Ramos (cell line): Measurements from ENCODE around the gene LAMB3.

Experiments used
- in situ Hi-C: fragments of 300-500 bp; cut with MboI; formaldehyde crosslinking; loops from one replicate; pipeline ENCODE4 v1.14.3; 2022; ENCODE audit warnings: low sequenced_read_pairs; ENCODE audit not compliant: unreplicated experiment

Gene LAMB3

DNA sequence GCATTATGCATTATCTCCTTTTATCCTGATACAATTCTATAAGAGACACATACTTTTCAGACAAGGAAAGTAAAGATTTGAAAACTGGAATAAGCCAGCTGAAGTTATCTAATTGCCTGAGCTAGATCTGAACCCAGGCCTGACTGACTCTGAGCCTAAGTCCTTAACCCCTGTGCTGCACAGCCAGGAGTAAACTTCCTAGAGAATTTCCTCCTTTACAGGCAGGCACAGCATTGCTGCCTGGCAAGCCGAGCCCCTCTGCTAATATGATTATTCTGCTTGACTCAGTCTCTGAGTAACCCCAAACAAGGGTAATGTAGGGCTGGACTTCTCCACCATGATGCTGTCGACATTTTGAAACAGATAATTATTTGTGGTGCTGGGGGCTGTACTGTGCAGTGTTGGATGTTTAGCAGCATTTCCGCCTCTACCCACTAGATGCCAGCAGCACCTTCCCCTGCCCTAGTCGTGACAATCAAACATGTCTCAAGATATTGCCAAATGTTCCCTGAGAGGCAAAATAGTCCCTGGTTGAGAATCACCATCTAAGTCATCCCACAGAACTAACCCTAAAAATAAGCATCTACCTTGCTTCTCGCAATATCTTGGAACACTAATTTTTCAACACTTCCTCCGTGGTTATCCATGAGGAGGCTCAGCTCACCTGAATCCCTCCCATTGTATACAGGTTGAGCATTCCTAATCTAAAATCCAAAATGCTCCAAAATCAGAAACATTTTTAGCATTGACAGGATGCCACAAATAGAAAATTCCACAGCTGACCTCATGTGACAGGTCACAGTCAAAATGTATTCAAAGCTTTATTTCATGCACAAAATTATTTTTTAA lies 50.2 kb downstream of the LAMB3 start:
- in situ Hi-C loops = no loop called here

DNA sequence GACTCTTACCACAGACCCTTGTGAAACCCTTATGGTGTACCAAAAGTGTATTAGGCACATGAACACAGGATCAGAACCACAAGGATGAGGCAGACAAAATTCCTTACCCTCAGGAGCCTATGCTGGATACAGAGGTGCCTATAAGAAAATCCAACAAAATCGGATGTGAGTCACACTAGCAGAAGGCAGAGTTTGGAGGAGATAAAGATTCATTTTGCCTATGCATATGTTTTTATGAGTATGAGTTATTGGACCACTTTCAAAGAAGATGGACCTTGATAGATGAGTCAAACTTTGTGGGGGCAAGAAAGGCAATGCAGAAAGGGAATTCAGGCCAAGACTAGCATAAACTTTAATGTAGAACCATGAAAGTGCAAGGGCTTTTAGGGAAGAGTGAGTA lies 51.7 kb downstream of the LAMB3 start:
- in situ Hi-C loops = no loop called here

DNA sequence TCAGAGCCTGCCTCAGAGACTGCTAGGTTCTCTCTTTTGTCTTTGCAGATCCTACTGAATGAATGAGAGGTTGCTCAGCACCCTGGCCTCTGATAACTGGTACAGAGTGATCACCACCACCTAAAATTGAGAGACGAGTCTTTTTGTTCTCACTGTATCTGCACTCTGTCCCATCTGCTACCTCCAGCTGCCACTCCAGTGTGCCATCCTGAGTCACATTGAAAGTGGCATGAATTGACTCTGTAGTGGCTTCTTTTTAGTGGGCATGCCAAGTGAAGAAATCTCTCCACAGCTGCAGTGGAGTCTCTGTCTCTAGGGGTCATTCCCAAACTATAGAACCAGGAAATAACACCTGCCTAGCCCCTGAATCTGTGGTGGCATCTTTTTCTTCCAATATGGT lies 54.0 kb downstream of the LAMB3 start:
- in situ Hi-C loops = no loop called here

DNA sequence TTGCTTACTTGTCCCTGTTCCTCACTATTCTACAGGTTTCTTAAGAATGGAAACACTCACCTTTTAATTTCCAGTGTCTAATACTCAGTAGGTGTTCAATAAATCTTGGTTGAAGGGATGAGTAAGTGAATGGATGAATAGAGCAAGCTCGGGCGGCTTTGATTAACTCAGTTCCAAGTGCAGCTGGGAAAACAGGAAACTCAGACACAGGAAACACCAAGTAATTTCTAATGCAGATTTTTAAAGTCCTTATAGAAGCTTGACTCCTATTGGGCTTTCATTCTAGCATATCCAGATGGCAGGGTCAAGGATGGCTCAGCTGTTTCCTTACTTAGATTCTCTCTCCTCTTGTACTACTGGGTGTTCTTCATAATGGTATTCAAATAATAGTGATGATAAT lies 54.7 kb downstream of the LAMB3 start:
- in situ Hi-C loops = no loop called here

DNA sequence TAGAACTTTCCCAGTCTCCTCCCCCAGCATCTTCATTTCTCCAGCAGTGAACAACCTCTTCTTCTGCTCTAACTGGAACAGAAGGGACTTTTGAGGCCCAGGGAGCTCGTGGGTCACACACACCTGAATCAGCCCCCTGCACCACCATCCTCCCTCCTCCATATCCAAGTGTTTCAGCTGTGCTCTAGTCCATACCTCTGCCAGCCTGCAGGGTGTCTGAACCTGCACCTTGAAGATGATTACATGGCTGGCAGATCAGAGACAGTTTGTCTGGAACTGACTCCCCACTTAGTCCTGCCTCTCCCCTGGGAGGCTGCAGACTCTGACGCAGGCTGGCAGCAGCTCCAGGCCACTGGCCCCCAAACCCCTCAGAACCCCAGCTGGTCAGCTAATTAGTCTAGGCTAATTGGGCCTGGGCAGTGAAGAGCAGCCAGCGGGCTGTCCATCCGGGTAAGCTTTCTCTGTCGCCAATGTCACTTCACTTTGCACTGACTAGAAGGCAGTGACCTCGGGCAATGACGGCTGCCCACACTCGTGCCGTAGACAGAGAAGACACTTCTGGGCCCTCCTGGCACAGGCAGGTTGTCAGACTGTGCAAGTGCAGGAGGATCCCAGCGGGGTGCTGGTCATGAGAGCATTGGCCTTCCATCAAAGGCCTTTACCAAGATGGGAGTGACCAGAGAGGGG lies 56.5 kb downstream of the LAMB3 start:
- in situ Hi-C loops = no loop called here

DNA sequence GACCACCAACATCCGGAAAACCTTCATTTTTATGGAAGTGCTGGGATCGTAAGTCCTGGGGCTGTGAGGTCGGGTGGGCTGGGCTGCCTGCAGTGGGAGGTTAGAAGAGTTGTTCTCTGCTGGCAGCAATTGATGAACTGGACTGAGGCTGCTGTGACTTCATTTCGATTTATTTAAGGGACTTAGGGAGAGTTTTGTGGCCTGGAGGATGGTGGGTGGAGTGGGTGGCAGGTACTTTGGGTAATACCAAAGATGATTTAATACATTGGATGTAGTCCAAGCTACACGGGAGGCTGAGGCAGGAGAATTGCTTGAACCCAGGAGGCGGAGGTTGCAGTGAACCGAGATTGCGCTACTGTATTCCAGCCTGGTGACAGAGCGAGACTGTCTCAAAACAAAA lies 57.2 kb downstream of the LAMB3 start:
- in situ Hi-C loops = no loop called here

DNA sequence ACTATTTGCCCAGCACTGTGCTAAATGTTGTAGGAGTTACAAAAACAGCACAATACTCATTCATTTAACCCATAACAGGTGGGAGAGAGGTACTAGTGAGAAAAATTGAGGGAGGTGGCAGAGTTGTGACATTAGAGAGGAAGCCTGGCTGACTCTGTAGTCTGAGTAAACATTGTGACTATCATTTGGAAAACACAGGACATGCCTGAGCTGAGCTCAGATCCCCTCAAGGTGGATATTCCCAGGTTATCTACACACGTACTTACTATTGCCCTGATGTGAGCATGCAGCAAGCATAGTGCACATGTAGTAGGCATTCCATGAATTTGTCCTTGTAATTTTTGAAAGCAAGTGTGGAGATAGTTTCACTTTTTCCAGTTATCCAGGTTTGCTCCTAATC lies 57.8 kb downstream of the LAMB3 start:
- in situ Hi-C loops = no loop called here

DNA sequence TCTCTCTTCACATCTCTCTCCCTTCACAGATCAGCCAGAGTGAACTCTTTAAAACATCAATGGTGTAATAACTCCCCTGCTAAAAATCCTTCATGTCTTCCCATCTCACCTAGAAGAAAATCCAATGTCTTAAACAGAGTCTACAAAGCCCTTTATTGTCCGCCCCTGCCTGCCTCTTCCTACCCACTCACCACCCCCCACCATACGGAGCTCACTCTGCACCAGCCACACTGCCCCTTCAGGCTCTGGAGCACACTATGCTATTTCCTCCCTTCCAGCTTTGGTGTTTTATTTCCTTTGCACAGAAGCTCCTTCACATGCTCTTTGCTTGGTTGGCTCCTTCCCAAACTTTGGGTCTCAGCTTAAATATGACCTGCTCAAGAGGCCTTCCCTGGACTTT lies 58.5 kb downstream of the LAMB3 start:
- in situ Hi-C loops = no loop called here

DNA sequence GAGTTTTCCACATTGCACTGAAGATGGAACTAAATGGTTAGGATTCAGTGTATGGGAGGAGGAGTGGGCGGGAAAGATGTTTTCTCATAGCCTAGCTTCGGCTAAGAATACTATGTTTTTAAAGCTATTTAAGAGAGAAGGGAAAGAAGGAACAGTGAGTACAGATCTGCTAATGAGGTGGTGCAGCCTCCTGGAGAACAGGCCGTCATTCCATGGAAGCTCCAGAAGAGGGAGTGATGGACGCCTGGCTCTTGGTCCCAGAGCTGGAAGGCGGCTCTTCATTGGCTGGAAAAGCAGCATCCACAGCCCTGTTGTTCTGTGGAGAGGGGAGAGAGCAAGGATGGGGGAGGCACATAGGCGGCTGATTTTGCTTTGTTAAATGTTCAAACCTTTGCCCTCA lies 61.8 kb downstream of the LAMB3 start:
- in situ Hi-C loops = no loop called here

DNA sequence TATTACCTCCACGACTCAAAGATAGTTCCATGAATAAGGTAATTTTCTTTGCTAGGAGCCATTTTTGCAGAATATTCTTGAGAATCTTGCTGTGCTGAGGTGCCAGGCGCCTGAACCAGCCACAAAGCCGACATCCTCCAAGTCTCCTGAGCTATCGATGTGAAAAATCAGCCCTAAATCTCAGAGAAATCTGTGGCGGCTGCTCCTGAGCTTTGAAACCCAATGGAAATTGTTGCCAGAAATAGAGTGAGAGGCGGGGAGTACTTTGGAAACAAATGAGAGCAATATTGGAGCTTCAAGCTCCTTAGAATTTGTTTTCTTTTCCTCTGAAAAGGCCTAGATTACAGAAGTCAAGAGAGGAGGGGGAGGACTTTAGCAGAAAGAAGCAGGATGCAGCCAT lies 62.4 kb downstream of the LAMB3 start:
- in situ Hi-C loops = no loop called here

DNA sequence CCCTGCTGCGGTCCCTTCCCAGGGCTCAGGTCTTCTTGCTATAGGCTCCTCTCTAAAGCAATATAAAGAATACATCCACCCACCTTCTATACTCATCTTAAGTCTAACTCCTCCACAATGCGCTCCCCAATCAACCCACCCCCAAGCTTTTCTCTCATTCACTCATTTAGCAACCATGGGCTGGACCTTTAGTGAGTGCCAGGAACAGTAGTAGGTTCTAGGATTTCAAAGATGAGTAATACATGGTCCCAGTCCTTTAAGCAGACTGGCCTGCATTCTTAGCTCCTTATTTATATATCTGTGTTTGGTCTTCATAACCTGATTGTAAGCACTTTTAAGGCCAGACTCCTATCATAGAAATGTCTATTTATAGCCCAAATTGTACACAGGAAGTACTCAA lies 62.8 kb downstream of the LAMB3 start:
- in situ Hi-C loops = no loop called here

DNA sequence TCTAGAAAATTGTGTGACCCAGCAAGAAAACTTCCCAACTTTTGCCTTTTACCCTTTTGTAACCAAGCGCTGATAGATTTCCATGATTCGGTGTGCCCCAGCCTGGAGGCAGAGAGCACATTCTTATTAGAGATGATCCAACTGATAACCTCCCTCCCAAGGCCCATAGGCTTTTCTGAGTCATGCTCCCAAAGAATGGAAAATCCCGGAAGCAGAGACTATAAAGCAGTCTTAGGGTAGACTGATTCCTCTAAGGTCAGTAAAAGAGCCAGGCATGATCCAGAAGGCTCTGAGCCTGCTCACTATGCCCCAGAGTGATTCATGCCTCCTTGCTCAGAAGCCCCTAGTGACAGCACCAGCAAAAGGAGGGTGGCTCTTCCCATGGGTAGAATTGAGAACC lies 64.4 kb downstream of the LAMB3 start:
- in situ Hi-C loops = no loop called here

DNA sequence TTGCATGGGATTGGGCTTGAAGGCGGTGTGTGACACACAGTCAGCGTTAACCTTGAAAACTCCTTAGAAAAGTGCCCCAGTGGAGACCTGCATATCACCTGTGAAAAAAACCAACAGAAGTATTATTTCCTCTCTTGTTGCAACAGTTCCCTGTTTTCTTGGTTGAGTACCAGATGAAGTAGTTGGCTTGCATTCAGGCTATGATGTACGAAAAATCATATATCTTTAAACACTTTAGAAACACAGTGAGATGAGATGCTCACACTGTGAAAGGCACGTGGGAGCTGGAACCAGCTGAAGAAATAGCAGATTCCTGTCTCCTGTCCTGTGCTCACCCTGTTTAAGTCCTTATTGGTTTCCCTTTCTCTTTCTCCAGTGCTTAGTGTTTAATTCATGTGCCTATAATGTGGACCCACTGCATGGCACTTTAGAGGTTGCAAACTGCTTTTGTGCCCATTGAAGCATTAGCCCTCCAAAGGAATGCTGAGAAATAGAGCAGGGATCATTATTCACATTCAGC lies 65.9 kb downstream of the LAMB3 start:
- in situ Hi-C loops = no loop called here

DNA sequence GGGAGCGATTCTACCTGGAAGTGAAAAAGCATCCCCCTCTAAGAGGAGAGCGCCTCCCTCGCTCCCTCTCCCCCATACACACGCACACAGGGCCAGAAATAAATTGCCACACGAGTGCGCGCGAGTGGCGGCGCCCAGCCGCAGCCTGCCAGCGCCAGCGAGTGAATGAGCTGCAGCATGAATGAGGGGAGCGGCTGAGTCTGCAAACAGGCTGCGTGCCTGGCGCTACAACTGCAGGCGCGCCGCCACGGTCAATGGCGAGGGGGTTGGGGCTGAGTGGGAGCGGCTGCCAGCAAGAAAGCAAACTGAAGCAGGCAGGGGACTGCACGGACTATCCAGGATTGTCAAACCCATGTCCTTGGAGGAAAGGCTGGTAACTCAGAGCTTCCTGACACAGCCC lies 66.6 kb downstream of the LAMB3 start:
- in situ Hi-C loops = no loop called here

DNA sequence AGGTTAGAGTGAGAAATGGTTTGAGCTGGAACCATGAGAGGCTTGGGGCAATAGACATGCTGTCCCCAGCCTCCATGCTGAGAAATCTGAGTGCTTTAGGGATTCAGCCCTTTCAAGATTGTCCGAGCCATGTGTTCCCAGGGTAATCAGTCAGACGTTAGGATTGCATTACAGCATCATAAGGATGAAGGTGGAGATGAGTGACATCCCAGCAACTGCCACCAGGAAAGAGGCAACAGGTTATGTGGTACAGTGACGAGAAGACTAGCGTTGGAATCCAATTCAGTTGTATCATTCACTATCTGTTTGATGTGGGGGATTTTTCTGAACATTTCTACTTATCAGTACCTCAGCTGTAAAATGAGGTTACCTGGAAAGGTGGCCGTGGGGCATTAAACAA lies 67.0 kb downstream of the LAMB3 start:
- in situ Hi-C loops = no loop called here

DNA sequence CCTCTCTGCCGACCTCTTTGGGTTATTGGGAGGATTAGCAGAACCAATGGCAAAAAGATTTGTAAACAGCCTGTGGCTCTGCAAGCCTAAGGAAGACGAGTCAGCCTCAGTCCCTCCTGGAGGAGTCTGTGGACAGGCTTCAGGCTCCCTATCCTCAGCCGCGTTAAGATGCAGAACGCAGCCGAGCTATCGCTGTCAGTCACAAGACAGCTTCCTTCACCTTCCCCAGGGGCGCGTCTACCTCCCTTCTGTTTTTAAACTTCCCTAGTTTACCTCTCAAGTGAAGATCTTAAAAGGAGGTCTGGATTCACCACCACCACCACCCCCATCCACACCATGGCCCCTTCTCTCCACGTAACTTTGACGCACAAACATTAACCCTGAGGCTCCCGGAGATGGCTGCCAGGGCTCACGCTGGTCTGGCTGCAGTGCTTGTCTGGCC lies 68.0 kb downstream of the LAMB3 start:
- in situ Hi-C loops = no loop called here

DNA sequence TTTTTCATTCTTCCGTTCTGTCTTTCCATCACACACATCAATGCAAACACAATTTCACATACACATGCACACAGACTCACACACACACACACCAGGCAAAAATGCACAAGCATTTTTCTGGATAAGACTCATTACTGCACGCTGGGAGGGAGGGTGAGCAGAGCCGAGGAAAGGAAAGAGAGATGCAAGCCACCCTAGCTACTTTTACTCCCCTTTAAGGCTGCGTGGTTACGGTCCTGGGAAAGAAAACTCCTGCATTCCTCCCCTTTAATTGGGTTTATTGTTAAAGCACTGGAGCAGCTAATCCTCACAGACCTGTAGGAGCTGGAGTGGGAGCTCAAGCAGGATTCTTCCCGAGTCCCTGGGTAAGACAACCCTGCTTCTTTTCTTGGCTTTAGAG lies 68.8 kb downstream of the LAMB3 start, which contains the start of gene CAMK1G:
CAMK1G (plus strand) TSS at position 307 of the 400 bp plus-strand sequence. CDS start 11,270 bp downstream, outside the sequence.
- in situ Hi-C loops = no loop called here

DNA sequence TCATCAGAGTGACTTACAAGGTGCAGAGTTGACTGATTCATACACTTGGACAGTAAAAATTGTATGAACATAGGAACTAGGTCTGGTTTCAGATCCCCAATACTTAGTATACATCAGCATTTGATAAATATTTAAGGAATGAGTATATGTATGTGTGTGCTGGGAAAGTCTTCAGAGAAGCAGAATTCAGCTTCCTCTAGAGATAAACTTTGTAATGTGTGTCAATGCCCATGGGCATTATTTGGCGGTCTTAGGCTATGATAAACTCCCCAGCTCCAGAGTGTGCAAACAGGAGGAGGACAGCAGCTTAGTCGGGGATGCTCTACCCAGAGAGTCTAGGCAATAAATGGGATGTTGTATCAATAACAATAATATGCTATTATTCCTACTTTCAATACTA lies 71.6 kb downstream of the LAMB3 start:
- in situ Hi-C loops = no loop called here

DNA sequence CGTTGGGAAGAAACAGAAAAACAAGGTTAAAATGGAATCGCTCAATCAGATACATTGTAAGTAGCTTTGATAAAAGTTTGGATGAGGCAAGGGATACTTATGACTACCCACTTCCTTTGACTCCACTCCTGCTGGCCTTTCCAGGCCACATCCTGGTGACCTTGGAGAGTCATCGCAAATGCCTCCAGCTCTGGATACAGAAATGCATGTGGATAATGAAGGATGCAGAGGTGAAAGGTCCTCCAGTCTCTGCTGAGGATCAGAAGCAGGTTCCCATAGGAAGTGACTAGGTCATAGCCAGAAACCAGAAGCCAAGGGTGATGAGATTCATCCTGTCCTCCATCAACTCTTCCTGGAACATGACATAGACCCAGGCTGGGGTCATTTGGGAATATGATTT lies 74.9 kb downstream of the LAMB3 start:
- in situ Hi-C loops = no loop called here

DNA sequence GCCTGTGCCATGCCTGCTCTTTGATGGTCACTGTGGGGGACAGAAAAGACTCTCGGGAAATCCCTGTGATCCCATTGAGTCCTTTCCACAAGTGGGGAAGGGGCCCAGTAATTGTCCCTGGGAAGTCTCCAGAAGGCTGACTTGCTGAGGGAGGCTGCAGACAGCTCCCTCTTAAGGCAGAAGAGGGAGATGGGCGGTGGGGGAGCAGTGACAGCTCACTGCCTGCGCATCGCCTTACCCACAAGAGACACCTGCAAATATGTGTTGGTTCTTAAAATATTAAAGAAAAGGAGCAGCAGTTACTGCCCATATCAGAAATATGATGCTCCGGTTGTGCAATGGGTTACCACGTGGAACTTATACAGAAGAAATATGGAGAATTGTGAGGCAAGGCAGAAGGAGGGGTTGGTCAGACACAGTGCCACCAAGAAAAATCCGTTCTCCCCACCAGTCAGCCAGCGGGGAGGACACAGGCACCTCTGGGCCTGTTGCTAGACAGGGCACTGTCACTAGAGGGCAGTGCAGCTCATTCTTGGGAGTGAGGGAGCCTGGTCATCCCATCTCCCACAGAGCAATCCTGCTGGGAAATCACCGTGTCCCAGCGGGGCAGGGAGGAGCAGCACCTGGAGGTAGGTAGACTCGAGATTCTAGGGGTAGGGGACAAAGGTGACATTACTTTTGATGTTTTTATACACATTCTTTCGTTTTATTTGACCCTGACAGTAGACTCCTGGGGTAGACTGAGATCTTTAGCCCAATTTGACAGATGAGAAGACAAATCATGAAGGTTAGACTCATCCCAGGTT lies 75.6 kb downstream of the LAMB3 start:
- in situ Hi-C loops = no loop called here

DNA sequence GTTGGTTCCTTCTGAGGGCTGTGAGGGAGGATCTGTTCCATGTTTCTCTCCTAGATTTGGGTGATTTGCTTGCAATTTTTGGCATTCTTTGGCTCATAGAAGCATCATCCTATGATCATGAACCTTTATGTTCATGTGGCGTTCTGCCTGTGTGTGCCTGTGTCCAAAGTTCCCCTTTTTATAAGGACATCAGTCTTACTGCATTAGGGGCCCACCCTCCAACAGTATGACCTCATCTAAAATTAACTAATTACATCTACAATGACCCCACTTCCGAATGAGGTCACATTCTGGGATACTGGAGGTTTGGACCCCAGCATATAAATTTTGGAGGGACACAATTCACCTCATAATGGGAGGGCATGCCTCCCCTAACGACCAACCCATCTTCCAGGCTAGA lies 81.5 kb downstream of the LAMB3 start:
- in situ Hi-C loops = no loop called here
